MCF 10A (cell line): Measurements from ENCODE around the gene BMP2K. TPM values are rescaled to one million over a fixed set of nuclear protein-coding genes. Genes with fewer than 3 reads are reported as not detected.
"Not testable (repeated sequence)": the region's sequence is repeated elsewhere in the genome, so short reads cannot be mapped to it uniquely, and the experiment has no call there.

Source experiments
- BruUV-seq: library from RNA; stranded (reverse); fragments of 400-500 nt; replicated peaks from 2 replicates; lab custom pipeline; 2021; lab: Mats Ljungman, UMichigan
- CTCF ChIA-PET: fragments of 300-600 bp; sonication (Branson Sonifier 250); formaldehyde crosslinking; extraction: SDS; loops from one replicate; lab custom pipeline; 2021; ENCODE audit warnings: antibody characterized with exemption, inconsistent platforms; lab: Yijun Ruan, JAX
- POLR2A ChIA-PET: fragments of 300-600, 350-650 bp; sonication (Branson Sonifier 250); formaldehyde crosslinking; extraction: SDS; loops from one replicate; lab custom pipeline; 2020; ENCODE audit warnings: antibody characterized with exemption, inconsistent platforms; lab: Yijun Ruan, JAX
- DNase-seq: peaks from one replicate; pipeline ENCODE4 v3.0.0-alpha.2; 2018; ENCODE audit not compliant: unreplicated experiment
- H3K27ac Mint-ChIP-seq: one replicate; pipeline ENCODE4 v1.8.0; 2022; ENCODE audit warnings: mild to moderate bottlenecking, low read depth, mixed read lengths; ENCODE audit not compliant: unreplicated experiment
- H3K27me3 Mint-ChIP-seq: one replicate; pipeline ENCODE4 v1.8.0; 2022; ENCODE audit warnings: mixed read lengths; ENCODE audit not compliant: insufficient read depth, unreplicated experiment
- H3K36me3 Mint-ChIP-seq: one replicate; pipeline ENCODE4 v1.8.0; 2022; ENCODE audit warnings: mild to moderate bottlenecking, moderate library complexity, mixed read lengths; ENCODE audit not compliant: insufficient read depth, unreplicated experiment
- H3K4me1 Mint-ChIP-seq: one replicate; pipeline ENCODE4 v1.8.0; 2022; ENCODE audit warnings: mixed read lengths; ENCODE audit not compliant: insufficient read depth, unreplicated experiment
- H3K4me3 Mint-ChIP-seq: one replicate; pipeline ENCODE4 v1.8.0; 2022; ENCODE audit warnings: mild to moderate bottlenecking, moderate library complexity, mixed read lengths; ENCODE audit not compliant: unreplicated experiment
- H3K9me3 Mint-ChIP-seq: one replicate; pipeline ENCODE4 v1.8.0; 2022; ENCODE audit warnings: mixed read lengths; ENCODE audit not compliant: unreplicated experiment
- CTCF ChIP-seq: fragments of 200-600 bp; IDR thresholded peaks from one replicate; pipeline ENCODE4 v1.8.0; 2022; ENCODE audit warnings: antibody characterized with exemption, mild to moderate bottlenecking; ENCODE audit not compliant: unreplicated experiment
- intact Hi-C: fragments of 100-400 bp; cut with micrococcal nuclease; formaldehyde crosslinking; loops from 2 replicates; pipeline ENCODE4 v1.14.1; 2022
- total RNA-seq: library from RNA; stranded (reverse); gene quantifications from 2 replicates; pipeline ENCODE4 v1.2.3, GENCODE V29; 2022

The BMP2K gene
- total RNA-seq, 1 experiment from 2014 or later = 47.3 TPM

- no peak for DNase-seq
- Mint-ChIP-seq H3K4me3 (no peak overlapping the region), H3K36me3 (peaks cover 29% of the 10 kb centered on the region), H3K27me3 (no peaks in the 10 kb centered on the region), H3K27ac (no peak overlapping the region), H3K9me3 (no peaks in the 10 kb centered on the region), H3K4me1 (peaks cover 6% of the 10 kb centered on the region)
- ChIA-PET CTCF (interaction anchor here (0.6 kb wide), 1 partner anchor 16 kb away, joined by 3 read pairs; no protein-coding TSS in a partner anchor), POLR2A (no interaction called here)
- TF ChIP-seq CTCF = no peak
- intact Hi-C loops = no loop called here
- no TSS peak for BruUV-seq
Observed at GRCh38 chr4:78829296-78829695, 53.1 kb downstream of the BMP2K start.

- H3K27me3 Mint-ChIP-seq, H3K4me1 Mint-ChIP-seq: not testable (repeated sequence)
Observed at GRCh38 chr4:78839676-78840075, 63.5 kb downstream of the BMP2K start.

GRCh38 chr4:78840286-78840685, 64.1 kb downstream of the BMP2K start:
- POLR2A ChIA-PET = interaction anchor here (0.6 to 0.8 kb wide), 5 partner anchors 9 to 194 kb away, joined by 3 to 5 read pairs (median 3); no protein-coding TSS in a partner anchor

More at GRCh38 chr4:78839676-78840075, 63.5 kb downstream of the BMP2K start:
- ChIA-PET CTCF (interaction anchor here (1.0 kb wide), 1 partner anchor 10 kb away, joined by 3 read pairs; no protein-coding TSS in a partner anchor), POLR2A (interaction anchor here (1.1 kb wide), 1 partner anchor 9 kb away, joined by 4 read pairs; no protein-coding TSS in a partner anchor)
- DNase-seq, H3K27ac Mint-ChIP-seq, intact Hi-C loops, H3K4me3 Mint-ChIP-seq, BruUV-seq, H3K36me3 Mint-ChIP-seq, H3K9me3 Mint-ChIP-seq: not testable (repeated sequence)

GRCh38 chr4:78845472-78845871, 69.3 kb downstream of the BMP2K start:
- H3K36me3 Mint-ChIP-seq = no peaks in the 10 kb centered on the region
- no peaks in the 10 kb centered on the region for H3K9me3 Mint-ChIP-seq
- no peak overlapping the region for H3K27ac Mint-ChIP-seq
- BruUV-seq = no TSS peak
- POLR2A ChIA-PET = interaction anchor here (0.7 kb wide), 2 partner anchors 67 to 200 kb away, joined by 3 read pairs; no protein-coding TSS in a partner anchor
- no peak for TF ChIP-seq CTCF
- no peak overlapping the region for H3K4me3 Mint-ChIP-seq
- no peaks in the 10 kb centered on the region for H3K4me1 Mint-ChIP-seq
- intact Hi-C loops = loop anchor here (5.0 kb wide), 1 partner anchor 68 kb away; the partner anchor contains the start of gene BMP2K
- DNase-seq = no peak
- no peaks in the 10 kb centered on the region for H3K27me3 Mint-ChIP-seq
- CTCF ChIA-PET = interaction anchor here (0.7 kb wide), 1 partner anchor 16 kb away, joined by 3 read pairs; no protein-coding TSS in a partner anchor

More at GRCh38 chr4:78840286-78840685, 64.1 kb downstream of the BMP2K start:
- H3K9me3 Mint-ChIP-seq, DNase-seq, H3K4me1 Mint-ChIP-seq, H3K27ac Mint-ChIP-seq, intact Hi-C loops, H3K27me3 Mint-ChIP-seq, H3K4me3 Mint-ChIP-seq, H3K36me3 Mint-ChIP-seq, BruUV-seq: not testable (repeated sequence)
- CTCF ChIA-PET = interaction anchor here (1.0 kb wide), 1 partner anchor 10 kb away, joined by 3 read pairs; no protein-coding TSS in a partner anchor

GRCh38 chr4:78846258-78846657, 70.1 kb downstream of the BMP2K start:
- CTCF ChIA-PET = interaction anchor here (0.6 kb wide), 1 partner anchor 886 kb away, joined by 3 read pairs; no protein-coding TSS in a partner anchor
- no peak overlapping the region for H3K4me3 Mint-ChIP-seq
- intact Hi-C loops = loop anchor here (5.0 kb wide), 1 partner anchor 69 kb away; the partner anchor contains the start of gene BMP2K
- no peaks in the 10 kb centered on the region for H3K27me3 Mint-ChIP-seq
- BruUV-seq = no TSS peak
- DNase-seq = no peak
- H3K4me1 Mint-ChIP-seq = no peaks in the 10 kb centered on the region
- no peaks in the 10 kb centered on the region for H3K9me3 Mint-ChIP-seq
- TF ChIP-seq CTCF = no peak
- no peak overlapping the region for H3K27ac Mint-ChIP-seq
- POLR2A ChIA-PET = interaction anchor here (0.9 kb wide), 1 partner anchor 10 kb away, joined by 3 read pairs; no protein-coding TSS in a partner anchor
- H3K36me3 Mint-ChIP-seq = no peaks in the 10 kb centered on the region
